Pons (tissue), 1 donor: ENCODE data around the gene ZMAT5.

Source experiments
- DNase-seq: peaks from one replicate; pipeline ENCODE4 v3.0.0-alpha.2; 2016; ENCODE audit warnings: low spot score

Gene ZMAT5

DNA sequence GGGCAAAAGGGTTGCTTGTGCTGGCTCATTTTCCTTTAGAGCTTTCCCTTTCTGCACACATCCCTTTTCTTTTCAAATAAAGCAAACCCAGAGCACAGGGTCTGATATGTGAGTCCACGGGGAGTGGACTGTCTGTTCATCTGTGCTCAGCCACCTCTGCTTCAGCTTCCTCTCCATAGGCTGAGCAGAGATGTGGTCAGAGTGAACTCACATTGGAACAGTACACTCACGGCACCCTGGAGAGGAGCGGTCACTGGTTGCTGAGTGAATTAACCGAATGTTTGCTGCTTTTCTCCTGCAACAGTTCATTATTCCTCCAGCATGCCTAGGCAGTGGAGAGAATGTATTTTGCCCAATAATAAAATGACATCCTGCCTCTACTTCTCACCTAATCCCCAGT is 83.3 kb downstream of the ZMAT5 start:
- DNase-seq: no peak
